Esophagus (tissue), 2 donors: ENCODE data around the gene MKRN2. TPM values are rescaled to one million over a fixed set of nuclear protein-coding genes. Genes with fewer than 3 reads are reported as not detected.

Experiments
- H3K27ac ChIP-seq, 2 donors: one replicate each; pipeline ENCODE4 v1.5.1; 2013; ENCODE audit warnings: low read depth in 2 of 2, mild to moderate bottlenecking in 2 of 2, inconsistent platforms in 1 of 2, low read length in 1 of 2, moderate library complexity in 1 of 2
- H3K27me3 ChIP-seq, 2 donors: one replicate each; pipeline ENCODE4 v1.6.1; 2013; ENCODE audit warnings: low read length in 2 of 2, control low read depth in 1 of 2, mild to moderate bottlenecking in 1 of 2; ENCODE audit not compliant: insufficient read depth in 2 of 2, control insufficient read depth in 1 of 2
- H3K36me3 ChIP-seq, 2 donors: one replicate each; pipeline ENCODE4 v1.6.1; 2013; ENCODE audit warnings: low read length in 1 of 2; ENCODE audit not compliant: control insufficient read depth in 2 of 2, insufficient read depth in 2 of 2
- H3K4me1 ChIP-seq, 2 donors: one replicate each; pipeline ENCODE4 v1.6.1; 2013; ENCODE audit warnings: low read length in 1 of 2; ENCODE audit not compliant: control insufficient read depth in 2 of 2, insufficient read depth in 2 of 2
- H3K4me3 ChIP-seq, 2 donors: one replicate each; pipeline ENCODE4 v1.5.1; 2013; ENCODE audit warnings: low read length in 2 of 2, mild to moderate bottlenecking in 2 of 2, low read depth in 1 of 2, moderate library complexity in 1 of 2
- H3K9me3 ChIP-seq, 2 donors: one replicate each; pipeline ENCODE4 v1.6.1; 2013; ENCODE audit warnings: mild to moderate bottlenecking in 2 of 2, low read depth in 1 of 2, low read length in 1 of 2, moderate library complexity in 1 of 2; ENCODE audit not compliant: control insufficient read depth in 2 of 2, insufficient read depth in 1 of 2
- WGBS, 2 donors: extraction: QIAGEN DNeasy Blood & Tissue Kit; methylation state at CpG; one replicate each; pipeline ENCODE4 v1.1.7; 2013; 5-methylcytosine and 5-hydroxymethylcytosine counted together
- polyA plus RNA-seq, 2 donors: library from polyadenylated mRNA; stranded (reverse); fragments of 200-250 nt; gene quantifications; one replicate each; pipeline ENCODE4 v1.2.3, GENCODE V29; 2013
- donor health status: healthy with polysubstance abuse.
- donor health status: Bipolar disorder and iron deficiency.

MKRN2 gene
- polyA plus RNA-seq, 2 donors = 17.1 to 17.6 TPM

GRCh38 chr3:12545473-12545791, 11.5 kb upstream of the MKRN2 start, which contains the start of gene MKRN2OS:
MKRN2OS (minus strand) TSS chr3:12545499; CDS start chr3:12545464, 35 bp downstream.
- peak within 1 kb of the TSS; percentile 16 to 57 for H3K4me3 ChIP-seq
- H3K36me3 ChIP-seq = no peaks in the 10 kb centered on the region
- H3K27ac ChIP-seq = peak within 1 kb of the TSS; percentile 55 to 85
- no peaks in the 10 kb centered on the region for H3K27me3 ChIP-seq
- no peaks in the 10 kb centered on the region for H3K9me3 ChIP-seq
- H3K4me1 ChIP-seq = peaks cover 0 to 2% of the 10 kb centered on the region in 2 donors
- WGBS, 2 donors = 34 to 50% methylated on average over 4 of the region's 4 CpGs

- 66 to 72% methylated on average over 7 of the region's 7 CpGs for WGBS, 2 donors
- peaks cover 2 to 4% of the 10 kb centered on the region in 2 donors for H3K4me1 ChIP-seq
- no peak overlapping the region for H3K27ac ChIP-seq
- H3K4me3 ChIP-seq = no peak overlapping the region
- no peaks in the 10 kb centered on the region for H3K9me3 ChIP-seq
- no peaks in the 10 kb centered on the region for H3K27me3 ChIP-seq
- H3K36me3 ChIP-seq = no peaks in the 10 kb centered on the region
Measured at GRCh38 chr3:12549971-12550760, 6.7 kb upstream of the MKRN2 start.

GRCh38 chr3:12553921-12554391, 2.9 kb upstream of the MKRN2 start:
- Histone ChIP-seq H3K4me3 (peak overlapping the region; percentile 43 to 59), H3K27me3 (no peaks in the 10 kb centered on the region), H3K36me3 (no peaks in the 10 kb centered on the region), H3K9me3 (no peaks in the 10 kb centered on the region), H3K4me1 (peaks cover 2 to 6% of the 10 kb centered on the region in 2 donors), H3K27ac (no peak overlapping the region)
- 3 to 6% methylated on average over 26 of the region's 26 CpGs for WGBS, 2 donors

GRCh38 chr3:12556314-12556689, 585 bp upstream of the MKRN2 start:
- H3K36me3 ChIP-seq = no peaks in the 10 kb centered on the region
- H3K4me3 ChIP-seq = peak overlapping the region; percentile 50 to 92
- peaks cover 2 to 6% of the 10 kb centered on the region in 2 donors for H3K4me1 ChIP-seq
- no peaks in the 10 kb centered on the region for H3K27me3 ChIP-seq
- H3K9me3 ChIP-seq = no peaks in the 10 kb centered on the region
- H3K27ac ChIP-seq = peak overlapping the region; percentile 63 to 81
- 4 to 5% methylated on average over 8 of the region's 8 CpGs for WGBS, 2 donors

GRCh38 chr3:12557473-12558100, 700 bp downstream of the MKRN2 start:
- Histone ChIP-seq H3K4me1 (peaks cover 2 to 8% of the 10 kb centered on the region in 2 donors), H3K9me3 (no peaks in the 10 kb centered on the region), H3K4me3 (peak overlapping the region; percentile 81 to 92), H3K27me3 (no peaks in the 10 kb centered on the region), H3K27ac (peak overlapping the region; percentile 92 to 99), H3K36me3 (no peaks in the 10 kb centered on the region)
- 1% methylated on average over 18 of the region's 18 CpGs for WGBS, 2 donors

- 60 to 79% methylated on average over 4 of the region's 4 CpGs for WGBS, 2 donors
Measured at GRCh38 chr3:12558706-12559105, 1.8 kb downstream of the MKRN2 start.

GRCh38 chr3:12559520-12559919, 2.6 kb downstream of the MKRN2 start:
- WGBS, 2 donors = 87% methylated on average over 3 of the region's 3 CpGs
- H3K27ac ChIP-seq = no peak overlapping the region
- H3K4me3 ChIP-seq = no peak overlapping the region
- no peaks in the 10 kb centered on the region for H3K27me3 ChIP-seq
- H3K4me1 ChIP-seq = peaks cover 0 to 5% of the 10 kb centered on the region in 2 donors
- H3K36me3 ChIP-seq = no peaks in the 10 kb centered on the region
- H3K9me3 ChIP-seq = no peaks in the 10 kb centered on the region

More at GRCh38 chr3:12558706-12559105, 1.8 kb downstream of the MKRN2 start:
- Histone ChIP-seq H3K27ac (no peak overlapping the region), H3K4me3 (peak overlapping the region in 1 of 2 donors; percentile 92), H3K9me3 (no peaks in the 10 kb centered on the region), H3K36me3 (no peaks in the 10 kb centered on the region), H3K27me3 (no peaks in the 10 kb centered on the region), H3K4me1 (peaks cover 2 to 9% of the 10 kb centered on the region in 2 donors)

- peaks cover 0 to 5% of the 10 kb centered on the region in 2 donors for H3K4me1 ChIP-seq
Measured at GRCh38 chr3:12560505-12561190, 3.8 kb downstream of the MKRN2 start.

GRCh38 chr3:12561397-12561796, 4.5 kb downstream of the MKRN2 start:
- WGBS, 2 donors = 56 to 63% methylated on average over 2 of the region's 2 CpGs
- no peaks in the 10 kb centered on the region for H3K36me3 ChIP-seq
- no peak overlapping the region for H3K27ac ChIP-seq
- H3K9me3 ChIP-seq = no peaks in the 10 kb centered on the region
- no peaks in the 10 kb centered on the region for H3K27me3 ChIP-seq
- peaks cover 0 to 5% of the 10 kb centered on the region in 2 donors for H3K4me1 ChIP-seq
- no peak overlapping the region for H3K4me3 ChIP-seq

More at GRCh38 chr3:12560505-12561190, 3.8 kb downstream of the MKRN2 start:
- Histone ChIP-seq H3K36me3 (no peaks in the 10 kb centered on the region), H3K9me3 (no peaks in the 10 kb centered on the region), H3K4me3 (no peak overlapping the region), H3K27ac (no peak overlapping the region), H3K27me3 (no peaks in the 10 kb centered on the region)
- WGBS, 2 donors = 75 to 77% methylated on average over 5 of the region's 5 CpGs
